Neural cell (in vitro differentiated cells): ENCODE results near the gene DAW1. TPM values are rescaled to one million over a fixed set of nuclear protein-coding genes. Genes with fewer than 3 reads are reported as not detected.

Source experiments
- H2AFZ ChIP-seq: fragments of 200-600, 300-800 bp; sonication (generic), shearing (Covaris generic); 2 replicates; pipeline ENCODE4 v1.6.0; 2014; ENCODE audit warnings: low read depth, mild to moderate bottlenecking, antibody characterized with exemption, low read length, moderate library complexity
- H3F3A ChIP-seq: fragments of 200-600 bp; shearing (Covaris generic); 2 replicates; pipeline ENCODE4 v1.6.1; 2016; ENCODE audit warnings: mild to moderate bottlenecking, moderate library complexity, mixed read lengths, antibody characterized with exemption, low read length; ENCODE audit not compliant: insufficient read depth, poor library complexity, severe bottlenecking
- H3K27ac ChIP-seq: fragments of 200-600, 300-800 bp; sonication (generic), shearing (Covaris generic); 2 replicates; pipeline ENCODE4 v1.5.1; 2014; ENCODE audit warnings: mild to moderate bottlenecking, low read length, moderate library complexity
- H3K27me3 ChIP-seq: fragments of 300-800, 200-600 bp; sonication (generic), shearing (Covaris generic); 2 replicates; pipeline ENCODE4 v1.6.0; 2014; ENCODE audit warnings: mild to moderate bottlenecking, low read depth, low read length, moderate library complexity; ENCODE audit not compliant: insufficient read depth
- H3K36me3 ChIP-seq: fragments of 300-800, 200-600 bp; sonication (generic), shearing (Covaris generic); 2 replicates; pipeline ENCODE4 v1.5.1; 2014; ENCODE audit warnings: mild to moderate bottlenecking, antibody characterized with exemption, low read length, moderate library complexity; ENCODE audit not compliant: insufficient read depth
- H3K4me2 ChIP-seq: fragments of 300-800, 200-600 bp; sonication (generic), shearing (Covaris generic); 2 replicates; pipeline ENCODE4 v1.6.0; 2014; ENCODE audit warnings: mild to moderate bottlenecking, low read length
- H3K4me3 ChIP-seq: fragments of 300-800, 200-600 bp; sonication (generic), shearing (Covaris generic); 2 replicates; pipeline ENCODE4 v1.5.1; 2014; ENCODE audit warnings: mild to moderate bottlenecking, low read length, moderate library complexity
- H3K79me2 ChIP-seq: fragments of 200-600 bp; shearing (Covaris generic); replicated peaks from 2 replicates; pipeline ENCODE4 v1.6.0; 2014; ENCODE audit warnings: mild to moderate bottlenecking, low read length, moderate library complexity; ENCODE audit not compliant: insufficient read depth
- H3K9ac ChIP-seq: fragments of 300-800, 200-600 bp; sonication (generic), shearing (Covaris generic); 2 replicates; pipeline ENCODE4 v1.6.1; 2016; ENCODE audit warnings: mild to moderate bottlenecking, low read length, mixed read lengths
- H3K9me2 ChIP-seq: fragments of 200-600 bp; shearing (Covaris generic); 2 replicates; pipeline ENCODE4 v1.6.1; 2016; ENCODE audit warnings: mild to moderate bottlenecking, low read length, mixed read lengths; ENCODE audit not compliant: insufficient read depth
- H3K9me3 ChIP-seq: fragments of 200-600, 300-800 bp; sonication (generic), shearing (Covaris generic); 2 replicates; pipeline ENCODE4 v1.6.1; 2016; ENCODE audit warnings: mild to moderate bottlenecking, mixed run types, low read length, moderate library complexity, mixed read lengths
- H4K20me1 ChIP-seq: fragments of 200-600 bp; shearing (Covaris generic); 2 replicates; pipeline ENCODE4 v1.6.1; 2016; ENCODE audit warnings: mild to moderate bottlenecking, mixed run types; ENCODE audit not compliant: insufficient read depth
- CTCF ChIP-seq: fragments of 450-650 bp; IDR thresholded peaks from 2 replicates; pipeline ENCODE4 v1.5.1; 2014; ENCODE audit warnings: antibody characterized with exemption, mild to moderate bottlenecking, moderate library complexity; ENCODE audit not compliant: poor library complexity, severe bottlenecking
- EP300 ChIP-seq: fragments of 450-650 bp; conservative IDR thresholded peaks from 2 replicates; pipeline ENCODE4 v1.6.1; 2014; ENCODE audit warnings: antibody characterized with exemption, mild to moderate bottlenecking, moderate library complexity; ENCODE audit not compliant: poor library complexity, severe bottlenecking
- EZH2 ChIP-seq: fragments of 200-600, 300-800 bp; shearing (Covaris generic), sonication (generic); IDR thresholded peaks from 2 replicates; pipeline ENCODE4 v1.6.1; 2014; ENCODE audit warnings: antibody characterized with exemption, low read length, borderline replicate concordance, mild to moderate bottlenecking; ENCODE audit not compliant: insufficient read depth, poor library complexity, severe bottlenecking
- MXI1 ChIP-seq: fragments of 450-650 bp; conservative IDR thresholded peaks from 2 replicates; pipeline ENCODE4 v1.6.1; 2014; ENCODE audit warnings: antibody characterized with exemption, mild to moderate bottlenecking; ENCODE audit not compliant: poor library complexity, severe bottlenecking
- POLR2AphosphoS5 ChIP-seq: IDR thresholded peaks from 2 replicates; pipeline ENCODE4 v1.6.1; 2012
- RAD21 ChIP-seq: fragments of 450-650 bp; conservative IDR thresholded peaks from 2 replicates; pipeline ENCODE4 v1.6.1; 2014; ENCODE audit warnings: antibody characterized with exemption, mild to moderate bottlenecking, moderate library complexity
- REST ChIP-seq: IDR thresholded peaks from 2 replicates; pipeline ENCODE4 v1.6.1; 2012; ENCODE audit warnings: borderline replicate concordance
- SMC3 ChIP-seq: fragments of 450-650 bp; conservative IDR thresholded peaks from 2 replicates; pipeline ENCODE4 v1.6.1; 2014; ENCODE audit warnings: antibody characterized with exemption, mild to moderate bottlenecking, moderate library complexity; ENCODE audit not compliant: poor library complexity
- TAF1 ChIP-seq: IDR thresholded peaks from 2 replicates; pipeline ENCODE4 v1.6.1; 2012; ENCODE audit warnings: low read depth
- polyA plus RNA-seq: library from polyadenylated mRNA; depleted of rRNA; stranded (reverse); fragments of >200 nt; gene quantifications from 2 replicates; pipeline ENCODE4 v1.2.3, GENCODE V29; 2014

Gene DAW1
- polyA plus RNA-seq, 1 donor from 2014 or later, result 1.5 TPM

DNA sequence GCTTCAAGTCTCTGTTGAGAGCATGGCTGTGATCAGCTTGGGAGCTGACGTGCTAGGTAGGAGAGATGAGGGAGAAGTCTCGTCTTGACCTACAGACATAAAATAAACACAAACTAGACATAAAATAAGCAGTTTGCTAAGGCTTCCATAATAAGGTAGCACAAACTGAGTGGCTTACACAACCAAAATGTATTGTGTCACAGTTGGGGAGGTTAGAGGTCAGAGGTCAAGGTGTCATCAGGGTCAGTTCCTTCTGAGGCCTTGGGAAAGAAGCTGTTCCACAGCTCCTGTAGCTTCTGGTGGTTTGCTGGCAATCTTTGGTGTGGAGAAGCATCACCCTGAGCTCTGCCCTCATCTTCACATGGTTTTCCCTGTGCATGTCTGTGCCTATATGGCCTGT is 20.2 kb downstream of the DAW1 start:
- Histone ChIP-seq H3K9ac (no peak overlapping the region), H3F3A (no peaks in the 10 kb centered on the region), H3K27me3 (no peaks in the 10 kb centered on the region), H3K79me2 (no peaks in the 10 kb centered on the region), H4K20me1 (no peaks in the 10 kb centered on the region), H3K36me3 (no peaks in the 10 kb centered on the region), H2AFZ (no peak overlapping the region), H3K4me2 (no peak overlapping the region), H3K4me3 (no peak overlapping the region), H3K9me3 (no peaks in the 10 kb centered on the region), H3K27ac (no peak overlapping the region), H3K9me2 (no peaks in the 10 kb centered on the region)
- TF ChIP-seq RAD21 (no peak), MXI1 (no peak)

- H3K9ac ChIP-seq, result no peak overlapping the region
- no peak overlapping the region for H2AFZ ChIP-seq
- no peaks in the 10 kb centered on the region for H3K36me3 ChIP-seq
- TF ChIP-seq REST (no peak), SMC3 (no peak), EP300 (no peak), CTCF (no peak), TAF1 (no peak), POLR2AphosphoS5 (no peak), RAD21 (no peak), MXI1 (no peak), EZH2 (no peak)
- no peaks in the 10 kb centered on the region for H3K9me3 ChIP-seq
- H3F3A ChIP-seq, result no peaks in the 10 kb centered on the region
- H3K4me2 ChIP-seq, result no peak overlapping the region
- H3K27ac ChIP-seq, result no peak overlapping the region
- H3K4me3 ChIP-seq, result no peak overlapping the region
- no peaks in the 10 kb centered on the region for H3K79me2 ChIP-seq
- no peaks in the 10 kb centered on the region for H3K27me3 ChIP-seq
- H4K20me1 ChIP-seq, result no peaks in the 10 kb centered on the region
- H3K9me2 ChIP-seq, result no peaks in the 10 kb centered on the region
These were observed 31.9 kb downstream of the DAW1 start for GRCh38 chr2:227903381-227903780.

DNA sequence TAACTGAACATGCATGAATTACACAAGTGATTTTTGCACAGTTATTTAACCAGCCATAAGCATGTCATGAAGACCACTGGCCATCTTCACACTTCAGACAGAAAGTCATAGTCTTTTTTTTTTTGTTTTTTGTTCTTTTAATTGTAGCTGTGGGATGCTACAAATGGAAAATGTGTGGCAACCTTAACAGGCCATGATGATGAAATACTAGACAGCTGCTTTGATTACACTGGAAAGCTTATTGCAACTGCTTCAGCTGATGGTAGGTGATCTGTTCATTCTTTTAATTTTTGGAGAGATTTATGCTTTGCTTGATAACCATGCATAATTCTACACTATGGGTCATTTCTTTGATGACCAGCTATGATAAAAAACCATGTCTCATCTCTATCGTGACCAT is 35.6 kb downstream of the DAW1 start:
- Histone ChIP-seq H3F3A (no peaks in the 10 kb centered on the region), H3K27ac (no peak overlapping the region), H2AFZ (no peak overlapping the region), H3K9ac (no peak overlapping the region), H3K4me3 (no peak overlapping the region), H3K9me3 (no peaks in the 10 kb centered on the region), H3K79me2 (no peaks in the 10 kb centered on the region), H3K27me3 (no peaks in the 10 kb centered on the region), H3K36me3 (no peaks in the 10 kb centered on the region), H3K4me2 (no peak overlapping the region), H4K20me1 (no peaks in the 10 kb centered on the region), H3K9me2 (no peaks in the 10 kb centered on the region)
- TF ChIP-seq RAD21 (no peak), EZH2 (no peak), EP300 (no peak), CTCF (no peak), REST (no peak), SMC3 (no peak), MXI1 (no peak), TAF1 (no peak), POLR2AphosphoS5 (no peak)
